HT-29 (cell line): ENCODE results near the gene ALG13. TPM values are rescaled to one million over a fixed set of nuclear protein-coding genes. Genes with fewer than 3 reads are reported as not detected.
"Not testable (repeated sequence)": the region's sequence is repeated elsewhere in the genome, so short reads cannot be mapped to it uniquely, and the experiment has no call there.

Source experiments
- DNase-seq: peaks from one replicate; pipeline ENCODE4 v3.0.0-alpha.2; 2015; ENCODE audit warnings: low spot score
- small RNA-seq: library from RNA; depleted of rRNA; stranded (forward); fragments of <200 nt; gene quantifications from one replicate; pipeline ENCODE3, GENCODE V24; 2014
- total RNA-seq: library from RNA; depleted of rRNA; stranded (reverse); fragments of >200 nt; shearing (Covaris generic); gene quantifications from 2 replicates; pipeline ENCODE4 v1.2.3, GENCODE V29; 2014; rRNA removed

Gene ALG13
- total RNA-seq, 1 experiment from 2014 or later: 57.7 TPM

DNA sequence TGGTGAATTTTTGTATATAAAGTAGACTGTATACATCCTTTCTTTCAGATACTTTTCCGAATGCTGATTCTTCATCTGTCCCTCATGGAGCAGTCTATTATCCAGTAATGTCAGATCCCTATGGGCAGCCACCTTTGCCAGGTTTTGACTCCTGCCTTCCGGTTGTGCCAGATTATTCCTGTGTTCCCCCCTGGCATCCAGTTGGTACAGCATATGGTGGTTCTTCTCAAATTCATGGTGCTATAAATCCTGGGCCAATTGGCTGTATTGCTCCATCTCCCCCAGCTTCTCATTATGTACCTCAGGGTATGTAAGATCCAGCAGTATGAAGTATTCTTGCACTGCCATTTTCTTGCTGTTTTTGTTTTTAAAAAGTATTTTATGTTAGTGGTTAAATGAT, 78.7 kb downstream of the ALG13 start:
- no peak for DNase-seq

DNA sequence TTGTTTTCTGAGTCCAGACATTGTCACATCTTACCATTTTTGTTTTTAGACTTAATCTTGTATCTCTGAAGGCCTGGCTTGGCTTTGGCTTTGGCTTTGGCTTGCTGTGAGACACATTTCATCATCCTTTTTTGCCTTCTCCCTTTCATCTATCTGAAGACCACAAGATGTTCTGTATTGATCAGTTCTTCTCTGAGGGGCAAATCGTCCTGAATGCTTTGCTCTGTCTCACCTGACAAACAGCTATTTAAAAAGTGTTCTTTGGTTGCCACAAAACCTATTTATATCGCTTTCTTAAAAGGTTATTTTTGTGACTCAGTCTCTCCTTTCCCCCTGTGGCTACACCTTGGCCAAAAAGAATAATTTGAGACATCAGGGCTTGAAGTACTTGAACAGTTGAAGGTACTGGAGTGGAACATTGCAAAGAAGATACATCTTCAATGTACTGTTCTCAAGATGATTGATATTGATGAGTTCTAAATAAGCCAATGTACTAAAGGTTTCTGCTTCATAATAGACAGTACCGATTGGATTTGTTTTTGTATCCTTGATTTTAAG, 80.7 kb downstream of the ALG13 start:
- no peak for DNase-seq

DNA sequence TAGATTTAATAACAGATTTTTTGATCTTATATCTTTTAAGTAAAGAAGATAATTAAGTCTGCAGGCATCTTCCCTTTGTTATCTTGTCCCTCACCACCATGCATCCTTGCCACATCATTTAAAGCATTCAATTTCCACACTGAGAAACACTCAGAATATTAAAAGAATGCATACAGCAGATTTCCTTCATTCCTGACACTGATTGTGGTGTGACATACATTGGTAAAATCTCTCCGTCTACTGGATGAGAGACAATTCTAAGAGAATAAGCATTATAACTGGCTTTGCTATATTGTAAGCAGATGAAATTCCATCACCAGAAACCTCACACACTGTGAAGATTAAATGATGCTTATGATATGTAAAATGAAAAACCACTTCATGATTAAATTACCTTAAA, 97.6 kb downstream of the ALG13 start:
- DNase-seq: no peak

DNA sequence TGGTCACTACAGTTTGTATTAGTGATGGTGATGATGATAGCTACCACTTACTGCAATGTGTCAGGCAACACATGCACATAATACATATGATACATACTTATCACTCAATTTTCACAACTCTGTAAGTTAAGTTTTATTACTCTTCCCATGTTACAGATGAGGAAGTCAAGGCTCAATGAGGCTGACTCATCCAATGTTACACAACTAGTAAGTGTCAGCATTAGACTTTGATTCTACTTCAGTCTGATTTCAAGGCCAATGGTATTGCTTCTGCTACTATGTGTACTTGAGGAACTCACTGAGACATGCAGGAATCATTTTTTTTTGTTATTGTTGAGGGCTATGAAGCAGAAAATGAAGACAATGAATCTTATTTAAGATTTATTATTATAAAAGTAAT, 98.6 kb downstream of the ALG13 start:
- DNase-seq: no peak

DNA sequence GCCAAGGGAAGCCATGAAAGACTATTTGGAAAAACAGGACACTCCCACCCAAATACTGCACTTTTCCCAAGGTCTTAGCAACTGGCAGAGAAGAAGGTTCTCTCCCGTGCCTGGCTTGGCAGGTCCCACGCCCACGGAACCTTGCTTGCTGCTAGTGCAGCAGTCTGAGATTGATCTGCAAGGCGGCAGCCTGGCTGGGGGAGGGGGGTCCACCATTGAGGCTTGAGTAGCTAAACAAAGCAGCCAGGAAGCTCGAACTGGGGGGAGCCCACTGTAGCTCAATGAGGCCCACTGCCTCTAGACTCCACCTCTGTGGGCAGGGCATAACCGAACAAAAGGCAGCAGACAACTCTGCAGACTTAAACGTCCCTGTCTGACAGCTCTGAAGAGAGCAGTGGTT, 103.7 kb downstream of the ALG13 start:
- DNase-seq: no peak

DNA sequence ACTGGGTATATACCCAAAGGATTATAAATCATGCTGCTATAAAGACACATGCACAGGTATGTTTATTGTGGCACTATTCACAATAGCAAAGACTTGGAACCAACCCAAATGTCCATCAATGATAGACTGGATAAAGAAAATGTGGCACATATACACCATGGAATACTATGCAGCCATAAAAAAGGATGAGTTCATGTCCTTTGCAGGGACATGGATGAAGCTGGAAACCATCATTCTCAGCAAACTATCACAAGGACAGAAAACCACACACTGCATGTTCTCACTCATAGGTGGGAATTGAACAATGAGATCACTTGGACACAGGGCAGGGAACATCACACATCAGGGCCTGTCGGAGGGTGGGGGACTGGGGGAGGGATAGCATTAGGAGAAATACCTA, 109.1 kb downstream of the ALG13 start:
- not testable (repeated sequence) for DNase-seq

Small RNAs within 50 kb of the gene (small RNA-seq; reads per million reads assigned to genes)
- 0.93 reads per million, percentile 30 among the genes with 10 or more reads in this experiment for gene RNA5SP512

Other genes starting within 250 kb of the ALG13 start
- gene SERTM2, start 169.5 kb upstream of the ALG13 start, total RNA-seq: not detected in 2 replicates
- gene TRPC5OS, start 195.0 kb downstream of the ALG13 start, total RNA-seq: not detected in 2 replicates